Umbilical cord (tissue), 2 donors: ENCODE data around the gene TXLNA. TPM values are rescaled to one million over a fixed set of nuclear protein-coding genes. Genes with fewer than 3 reads are reported as not detected.
A peak's percentile ranks its signal among the peaks of the same experiment; 100 is the strongest.
"Not testable (repeated sequence)": the region's sequence is repeated elsewhere in the genome, so short reads cannot be mapped to it uniquely, and the experiment has no call there.

Experiments
- DNase-seq: peaks from one replicate; pipeline ENCODE4 v3.0.0-alpha.2; 2015; ENCODE audit warnings: low spot score
- total RNA-seq: library from RNA; depleted of rRNA; stranded (reverse); fragments of >200 nt; gene quantifications from one replicate; pipeline ENCODE4 v1.2.3, GENCODE V29; 2014; ENCODE audit warnings: low replicate concordance; ENCODE audit not compliant: insufficient read depth

Gene TXLNA
- 40.9 TPM for total RNA-seq

DNA sequence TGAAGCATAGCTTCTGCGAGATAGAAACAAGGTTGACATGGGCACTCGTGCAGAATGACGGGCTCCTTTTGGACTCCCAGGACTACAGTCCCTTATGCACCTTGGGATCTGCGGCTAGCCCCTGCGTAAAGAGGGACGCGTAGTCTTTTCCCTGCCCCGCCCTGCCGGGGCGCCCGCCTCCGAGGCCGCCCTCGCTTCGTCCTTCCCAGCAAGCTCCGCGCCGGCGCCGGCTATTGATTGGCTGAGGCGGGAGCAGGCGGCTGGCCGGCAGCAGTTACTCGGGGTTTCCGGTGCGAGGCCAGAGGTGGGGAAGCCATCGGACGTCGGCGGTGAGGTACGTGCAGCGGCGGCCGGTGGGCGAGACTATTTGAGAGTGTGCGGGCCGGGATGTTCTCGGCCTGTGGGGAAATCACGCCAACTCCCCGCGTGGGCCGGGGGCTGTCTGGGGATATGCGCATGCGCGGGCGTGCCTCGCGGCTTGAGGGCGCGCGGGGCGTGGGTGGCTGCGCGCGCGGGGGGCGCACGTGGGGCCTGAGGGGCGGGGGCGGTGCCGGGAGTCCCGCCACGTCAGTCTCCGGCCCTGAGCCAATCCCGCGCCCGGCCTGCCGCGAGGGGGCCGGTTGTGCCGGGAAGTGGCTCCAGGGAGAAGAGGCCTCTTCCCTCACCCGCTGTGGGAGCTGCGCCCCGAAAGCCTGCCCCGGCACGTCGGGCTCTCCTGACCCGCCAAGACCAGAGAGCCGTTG is at the start of gene TXLNA:
TSS of gene TXLNA (plus strand) at position 233 of the 743 bp plus-strand sequence. CDS start 671 bp downstream, outside the sequence.
- DNase-seq = peak; percentile 97

- DNase-seq = not testable (repeated sequence)
These were observed 45.6 kb upstream of the TXLNA start for GRCh38 chr1:32133950-32134280.

- no peak for DNase-seq
These were observed 42.4 kb upstream of the TXLNA start for GRCh38 chr1:32137111-32137510.

- DNase-seq = no peak
These were observed 40.5 kb upstream of the TXLNA start for GRCh38 chr1:32138965-32139364.

DNA sequence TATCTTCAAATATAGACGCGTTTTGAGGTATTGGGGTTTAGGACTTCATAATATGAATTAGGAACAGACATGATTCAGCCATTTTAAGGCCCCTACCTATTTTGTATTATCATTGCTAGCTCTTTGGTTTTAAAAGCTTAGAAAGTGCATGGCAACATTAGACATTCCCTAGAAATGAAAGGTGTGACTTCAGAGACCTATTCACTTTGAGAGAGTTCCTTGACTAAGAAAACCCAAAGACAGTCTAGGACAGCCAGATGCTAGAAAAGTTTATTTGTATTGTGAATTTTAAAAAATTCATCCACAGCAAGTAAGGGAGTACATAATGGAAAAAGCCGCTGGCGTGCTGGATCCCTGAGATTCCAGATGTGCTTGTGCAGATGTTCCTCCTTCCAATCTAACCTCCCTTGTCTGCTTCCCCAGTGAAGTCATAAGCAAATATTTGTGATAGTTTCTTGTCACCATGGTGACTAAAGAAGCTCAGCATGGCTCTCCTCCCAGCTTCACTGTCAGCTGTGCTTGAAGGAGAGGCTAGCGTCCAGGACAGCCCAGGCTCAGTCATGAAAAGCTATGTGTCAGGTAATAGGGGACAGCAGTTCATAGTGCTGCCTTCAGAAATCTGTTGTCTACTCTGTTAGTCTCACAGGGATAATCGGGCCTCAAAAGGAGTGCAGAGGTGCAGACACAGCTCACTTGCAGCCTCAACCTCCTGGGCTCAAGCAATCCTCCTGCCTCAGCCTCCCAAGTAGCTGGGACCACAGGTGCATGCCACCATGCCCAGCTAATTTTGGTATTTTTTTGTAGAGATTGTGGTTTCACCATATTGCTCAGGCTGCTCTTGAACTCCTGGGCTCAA is 36.8 kb upstream of the TXLNA start:
- DNase-seq = peak; percentile 92

DNA sequence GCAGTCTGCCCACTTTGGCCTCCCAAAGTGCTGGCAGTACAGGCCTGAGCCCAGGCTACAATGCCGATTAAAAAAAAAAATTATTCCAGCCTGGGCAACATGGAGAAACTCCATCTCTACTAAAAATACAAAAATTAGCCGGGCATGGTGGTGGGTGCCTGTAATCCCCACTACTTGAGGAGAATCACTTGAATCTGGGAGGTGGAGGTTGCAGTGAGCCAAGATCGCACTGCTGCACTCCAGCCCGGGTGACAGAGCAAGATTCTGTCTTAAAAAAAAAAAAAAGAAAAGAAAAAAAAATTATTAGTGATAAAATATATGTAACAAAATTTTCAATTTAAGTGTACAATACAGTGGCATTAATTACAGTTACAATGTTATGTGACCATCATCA is 36.2 kb upstream of the TXLNA start:
- DNase-seq = not testable (repeated sequence)

GRCh38 chr1:32144033-32144432 is 35.4 kb upstream of the TXLNA start:
- no peak for DNase-seq

DNA sequence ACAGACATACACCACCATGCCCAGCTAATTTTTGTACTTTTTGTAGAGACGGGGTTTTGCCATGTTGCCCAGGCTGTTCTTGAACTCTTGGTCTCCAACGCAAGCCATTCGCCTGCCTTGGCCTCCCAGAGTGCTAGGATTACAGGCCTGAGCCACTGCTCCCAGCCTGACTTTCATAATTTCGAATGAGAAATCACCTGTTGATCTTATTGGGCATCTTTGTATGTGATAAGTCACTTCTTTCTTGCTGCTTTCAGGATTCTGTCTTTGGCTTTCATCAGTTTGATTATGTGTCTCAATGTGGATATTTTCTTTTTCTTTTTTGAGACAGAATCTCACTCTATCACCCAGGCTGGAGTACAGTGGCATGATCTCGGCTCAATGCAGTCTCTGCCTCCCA is 31.7 kb upstream of the TXLNA start:
- not testable (repeated sequence) for DNase-seq

- no peak for DNase-seq
These were observed 28.6 kb upstream of the TXLNA start for GRCh38 chr1:32150847-32151246.

DNA sequence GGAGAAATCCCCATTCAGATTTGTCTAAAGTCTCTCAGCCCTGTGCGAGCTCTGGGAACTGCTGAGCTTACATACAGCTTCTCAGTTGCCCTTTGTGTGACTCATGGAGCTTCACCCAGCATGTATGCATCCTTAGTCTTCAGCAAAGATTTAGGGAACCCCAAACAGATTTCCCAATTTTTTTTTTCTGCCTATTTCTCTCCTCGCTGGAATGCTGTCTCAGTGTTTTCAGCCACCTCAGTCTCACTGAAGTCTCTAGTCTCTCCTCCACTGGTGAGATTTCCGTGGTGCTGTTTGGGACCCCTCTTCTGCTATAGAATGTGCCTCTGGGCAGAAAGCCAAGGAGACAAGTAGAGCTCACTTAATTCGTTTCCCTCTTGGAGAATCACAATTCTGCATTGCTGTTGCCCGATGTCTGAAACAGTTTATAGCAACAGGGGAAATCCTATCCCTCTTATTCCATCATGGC is 28.1 kb upstream of the TXLNA start:
- peak; percentile 95 for DNase-seq

DNA sequence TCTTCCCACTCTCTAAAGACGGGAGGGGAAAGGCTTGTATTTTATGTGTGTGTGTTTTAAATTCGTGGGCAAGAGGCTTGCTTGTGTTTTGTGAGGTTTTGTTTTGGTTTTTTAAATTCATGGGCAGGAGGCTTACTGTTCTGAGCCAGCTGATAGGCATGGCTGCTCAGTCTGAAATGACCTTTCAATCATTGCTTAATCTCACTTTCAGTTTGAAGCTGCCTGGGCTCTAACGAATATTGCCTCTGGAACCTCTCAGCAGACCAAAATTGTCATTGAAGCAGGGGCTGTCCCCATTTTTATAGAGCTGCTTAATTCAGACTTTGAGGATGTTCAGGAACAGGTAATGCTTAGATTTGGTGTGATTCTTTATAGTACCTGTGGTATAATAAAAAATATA is 20.3 kb upstream of the TXLNA start:
- DNase-seq = no peak

- no peak for DNase-seq
These were observed 16.1 kb upstream of the TXLNA start for GRCh38 chr1:32163405-32163804.

DNA sequence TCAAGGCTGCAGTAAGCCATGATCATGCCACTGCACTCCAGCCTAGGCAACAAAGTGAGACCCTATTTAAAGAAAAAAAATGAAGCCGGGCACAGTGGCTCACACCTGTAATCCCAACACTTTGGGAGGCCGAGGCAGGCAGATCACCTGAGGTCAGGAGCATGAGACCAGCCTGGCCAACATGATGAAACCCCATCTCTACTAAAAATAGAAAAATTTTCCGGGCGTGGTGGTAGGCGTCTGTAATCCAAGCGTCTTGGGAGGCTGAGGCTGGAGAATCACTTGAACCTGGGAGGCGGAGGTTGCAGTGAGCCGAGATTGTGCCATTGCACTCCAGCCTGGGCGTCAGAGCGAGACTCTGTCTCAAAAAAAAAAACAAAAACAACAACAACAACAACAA is 13.8 kb upstream of the TXLNA start:
- not testable (repeated sequence) for DNase-seq

DNA sequence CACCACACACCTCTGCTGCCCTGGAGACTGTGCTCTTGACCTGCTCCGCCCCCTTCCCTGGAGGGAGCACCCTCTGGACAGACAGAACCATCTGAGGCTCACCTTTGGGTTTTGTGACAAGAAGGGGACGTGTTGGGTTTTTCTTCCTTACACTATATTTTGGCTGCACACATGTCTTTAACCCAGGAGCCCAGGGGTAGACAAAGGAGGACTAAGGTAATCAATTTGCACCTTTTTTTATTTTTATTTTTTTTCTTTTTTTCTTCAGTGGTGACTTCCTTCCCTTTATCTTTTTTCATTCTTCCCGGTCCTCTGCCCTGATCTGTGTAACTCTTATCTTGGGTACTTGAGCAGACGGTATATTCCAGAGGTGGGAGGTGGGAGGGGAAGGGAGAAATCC is 8.5 kb upstream of the TXLNA start:
- DNase-seq = no peak

DNA sequence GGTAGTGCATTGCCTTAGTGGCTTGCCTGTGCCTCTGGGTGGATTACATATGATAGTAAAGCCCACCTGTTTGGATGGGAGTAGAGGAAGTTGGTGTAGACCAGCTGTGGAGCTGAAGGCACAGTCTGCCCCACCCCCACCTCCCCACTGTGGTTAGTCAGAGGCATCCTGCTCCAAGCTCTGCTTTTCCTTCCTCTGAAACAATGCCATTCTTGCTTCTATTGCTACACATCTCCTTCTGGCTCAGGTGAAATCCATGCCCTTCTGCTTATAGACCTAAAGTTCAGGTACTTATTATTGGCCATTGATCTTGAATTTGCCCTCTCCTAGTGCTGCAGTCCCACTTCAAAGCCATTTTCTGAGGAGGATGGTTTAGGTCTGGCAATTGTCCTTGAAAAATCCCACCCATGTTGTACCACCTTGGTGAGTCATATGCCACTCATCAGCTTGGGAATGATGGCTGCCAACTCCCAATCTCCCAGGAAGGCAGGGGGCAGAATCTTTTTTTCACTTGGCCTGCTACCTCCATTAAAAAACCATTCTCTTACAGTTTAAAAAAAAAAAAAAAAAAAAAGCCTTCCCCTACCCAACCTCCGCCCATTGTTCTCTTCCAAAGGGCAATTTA is 6.7 kb upstream of the TXLNA start:
- no peak for DNase-seq

- DNase-seq = no peak
These were observed 889 bp upstream of the TXLNA start for GRCh38 chr1:32178380-32179192.

DNA sequence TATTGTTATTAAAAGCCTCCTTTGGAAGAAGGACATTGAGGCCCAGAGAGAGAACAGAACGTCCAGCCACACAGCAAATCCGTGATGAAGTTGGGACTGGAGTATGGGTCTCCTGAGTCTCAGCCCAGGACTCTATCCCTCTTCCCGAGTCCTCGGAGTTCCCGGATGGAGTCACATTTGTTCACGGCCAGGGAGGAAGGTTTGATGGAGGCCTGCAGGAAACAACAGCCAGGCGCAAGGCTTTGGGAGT is 357 bp upstream of the TXLNA start:
- DNase-seq = no peak

GRCh38 chr1:32180186-32181060 is 948 bp downstream of the TXLNA start:
- DNase-seq = no peak

DNA sequence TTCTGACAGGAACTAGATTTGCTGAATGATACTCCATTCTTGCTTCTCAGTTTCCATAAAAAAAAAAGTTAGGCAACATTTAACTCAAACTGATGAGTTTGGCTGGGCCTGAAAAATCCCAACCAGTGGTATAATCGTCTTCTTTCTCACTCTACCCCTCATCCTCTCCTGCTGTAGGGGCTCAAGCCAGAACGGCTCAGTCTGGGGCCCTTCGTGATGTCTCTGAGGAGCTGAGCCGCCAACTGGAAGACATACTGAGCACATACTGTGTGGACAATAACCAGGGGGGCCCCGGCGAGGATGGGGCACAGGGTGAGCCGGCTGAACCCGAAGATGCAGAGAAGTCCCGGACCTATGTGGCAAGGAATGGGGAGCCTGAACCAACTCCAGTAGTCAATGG is 1.6 kb downstream of the TXLNA start:
- no peak for DNase-seq

DNA sequence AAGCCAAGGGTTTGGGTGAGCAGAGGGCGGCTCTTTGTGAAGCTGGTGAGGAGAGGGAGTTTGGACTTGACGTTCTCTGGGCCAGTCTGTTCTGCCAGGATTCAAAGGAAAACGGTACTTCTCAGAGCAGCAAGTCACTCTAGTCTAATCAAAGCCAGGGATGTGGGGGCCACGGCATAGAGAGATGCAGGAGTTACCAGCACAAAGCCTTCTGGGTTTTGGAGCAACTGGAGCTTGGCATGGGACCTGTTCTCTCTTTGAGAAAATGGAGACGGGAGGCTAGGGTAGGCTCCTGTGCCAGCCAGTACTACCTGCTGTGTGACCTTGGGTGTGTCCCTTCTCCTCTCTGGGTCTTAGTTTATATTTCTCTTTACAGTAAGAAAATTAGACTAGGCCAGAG is 2.1 kb downstream of the TXLNA start:
- no peak for DNase-seq

DNA sequence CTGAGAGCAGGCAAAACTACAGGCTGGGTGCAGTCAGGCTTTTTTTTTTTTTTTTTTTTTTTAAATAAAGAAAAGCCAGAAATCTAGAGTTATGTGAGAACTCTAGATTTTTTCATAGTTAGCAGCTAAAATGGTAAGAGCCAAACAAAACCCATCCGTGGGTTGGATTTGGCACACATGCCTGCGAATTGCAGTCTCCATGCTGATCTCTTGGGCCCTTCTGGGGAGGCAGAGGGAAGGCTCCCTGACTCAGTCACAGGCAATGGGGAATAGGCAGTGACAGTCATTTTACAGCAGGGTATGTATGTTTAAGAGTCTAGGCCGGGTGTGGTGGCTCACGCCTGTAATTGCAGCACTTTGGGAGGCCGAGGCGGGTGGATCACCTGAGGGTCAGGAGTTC is 2.6 kb downstream of the TXLNA start:
- DNase-seq = no peak
